GM18526 (cell line): Measurements from ENCODE around the gene LRRC71.

ENCODE experiments used
- POLR2A ChIP-seq: IDR thresholded peaks from 3 replicates; pipeline ENCODE4 v1.6.1; 2011; ENCODE audit not compliant: insufficient read length; ENCODE audit errors: extremely low read depth

The LRRC71 gene

GRCh38 chr1:156963621-156964020 is 43.2 kb downstream of the LRRC71 start:
- no peak for TF ChIP-seq POLR2A

GRCh38 chr1:156964441-156964840 is 44.0 kb downstream of the LRRC71 start:
- TF ChIP-seq POLR2A: no peak

- no peak for TF ChIP-seq POLR2A
Observed at GRCh38 chr1:156969496-156969895, 49.1 kb downstream of the LRRC71 start.

GRCh38 chr1:156970017-156970416 is 49.6 kb downstream of the LRRC71 start:
- TF ChIP-seq POLR2A: no peak

- TF ChIP-seq POLR2A: no peak
Observed at GRCh38 chr1:156973417-156973816, 53.0 kb downstream of the LRRC71 start.

- TF ChIP-seq POLR2A: no peak
Observed at GRCh38 chr1:156975084-156975483, 54.7 kb downstream of the LRRC71 start.

GRCh38 chr1:156980551-156980950 is 60.1 kb downstream of the LRRC71 start:
- TF ChIP-seq POLR2A: no peak
